ENCODE results near the gene SLC43A3.

The SLC43A3 gene

GRCh38 chr11:57396744-57397143 lies 30.2 kb downstream of the SLC43A3 start:
- no peak for TF ChIP-seq CTCF (IDR thresholded peaks at IDR 0.05; ENCODE audit: borderline replicate concordance, insufficient read depth, low read depth, low read length)

GRCh38 chr11:57395905-57396623 lies 30.9 kb downstream of the SLC43A3 start:
- no peak overlapping the region for H3K4me3 ChIP-seq (ENCODE audit: low read depth, low read length)
- no peak for TF ChIP-seq CTCF (IDR thresholded peaks at IDR 0.05; ENCODE audit: borderline replicate concordance, insufficient read depth, low read depth, low read length)

More at GRCh38 chr11:57396744-57397143, 30.2 kb downstream of the SLC43A3 start:
- H3K4me3 ChIP-seq (ENCODE audit: low read depth, low read length): no peak overlapping the region

DNA sequence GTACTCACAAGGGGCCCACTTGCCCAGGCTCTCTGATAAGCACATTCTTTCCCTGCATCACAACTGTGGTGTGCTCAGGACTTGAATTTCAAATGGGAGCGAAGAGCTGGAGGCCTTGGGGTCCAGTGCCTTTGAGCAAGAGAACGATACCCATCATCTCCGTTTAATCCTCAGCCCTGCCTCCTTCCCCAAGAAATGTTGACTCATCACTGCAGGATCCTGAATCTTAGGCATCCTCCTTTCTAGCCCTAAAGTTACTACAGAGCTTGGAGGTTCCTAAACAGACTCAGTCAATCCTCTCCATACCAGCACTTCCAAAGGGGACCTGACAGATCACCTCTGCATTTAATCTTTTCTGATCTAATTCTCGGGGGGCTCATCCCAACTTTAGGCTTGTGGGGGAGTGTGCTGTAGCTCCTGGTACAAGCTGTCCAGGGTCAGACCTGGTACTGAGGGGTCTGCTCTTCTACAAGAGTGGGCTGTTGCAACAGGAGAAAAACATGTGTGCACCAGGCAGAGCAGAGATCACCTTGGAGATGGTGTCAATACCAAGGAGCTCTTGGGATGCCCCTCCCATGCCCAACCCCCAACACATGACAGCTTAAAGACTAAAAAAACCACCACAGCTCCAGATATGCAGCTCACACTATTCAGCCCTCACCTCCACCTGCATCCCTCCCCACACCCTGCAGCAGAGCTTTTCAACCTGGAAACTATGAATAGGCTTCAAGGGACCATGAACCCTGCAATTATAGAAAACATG lies 32.5 kb downstream of the SLC43A3 start:
- no peak overlapping the region for H3K4me3 ChIP-seq (ENCODE audit: low read depth, low read length)
- no peak for TF ChIP-seq CTCF (IDR thresholded peaks at IDR 0.05; ENCODE audit: borderline replicate concordance, insufficient read depth, low read depth, low read length)

GRCh38 chr11:57392763-57393105 lies 34.2 kb downstream of the SLC43A3 start:
- TF ChIP-seq CTCF (IDR thresholded peaks at IDR 0.05; ENCODE audit: borderline replicate concordance, insufficient read depth, low read depth, low read length): no peak

GRCh38 chr11:57392066-57392762 lies 34.7 kb downstream of the SLC43A3 start:
- TF ChIP-seq CTCF (IDR thresholded peaks at IDR 0.05; ENCODE audit: borderline replicate concordance, insufficient read depth, low read depth, low read length): no peak

More at GRCh38 chr11:57392763-57393105, 34.2 kb downstream of the SLC43A3 start:
- H3K4me3 ChIP-seq (ENCODE audit: low read depth, low read length): no peak overlapping the region

GRCh38 chr11:57391539-57391938 lies 35.4 kb downstream of the SLC43A3 start:
- TF ChIP-seq CTCF (IDR thresholded peaks at IDR 0.05; ENCODE audit: borderline replicate concordance, insufficient read depth, low read depth, low read length): no peak
- no peak overlapping the region for H3K4me3 ChIP-seq (ENCODE audit: low read depth, low read length)

More at GRCh38 chr11:57392066-57392762, 34.7 kb downstream of the SLC43A3 start:
- no peak overlapping the region for H3K4me3 ChIP-seq (ENCODE audit: low read depth, low read length)
